GM19240 (cell line): ENCODE data around the gene MMP20.

ENCODE experiments used
- DNase-seq: peaks from one replicate; pipeline ENCODE4 v3.0.0; 2011; ENCODE audit warnings: low spot score; ENCODE audit not compliant: insufficient read length

The MMP20 gene

GRCh38 chr11:102560555-102561011 is 64.5 kb downstream of the MMP20 start:
- DNase-seq, result no peak

GRCh38 chr11:102559839-102560238 is 65.3 kb downstream of the MMP20 start:
- no peak for DNase-seq

GRCh38 chr11:102555091-102555490 is 70.0 kb downstream of the MMP20 start:
- DNase-seq, result no peak

- DNase-seq, result no peak
These were observed 71.3 kb downstream of the MMP20 start for GRCh38 chr11:102553835-102554282.

- DNase-seq, result no peak
These were observed 72.5 kb downstream of the MMP20 start for GRCh38 chr11:102552447-102553194.

GRCh38 chr11:102552020-102552419 is 73.1 kb downstream of the MMP20 start:
- DNase-seq, result no peak

GRCh38 chr11:102551169-102551781 is 73.9 kb downstream of the MMP20 start:
- DNase-seq, result no peak

- DNase-seq, result no peak
These were observed 78.1 kb downstream of the MMP20 start for GRCh38 chr11:102546923-102547471.

GRCh38 chr11:102546427-102546826 is 78.7 kb downstream of the MMP20 start:
- no peak for DNase-seq

GRCh38 chr11:102545701-102546100 is 79.4 kb downstream of the MMP20 start:
- no peak for DNase-seq

- DNase-seq, result no peak
These were observed 80.5 kb downstream of the MMP20 start for GRCh38 chr11:102544594-102544993.

- no peak for DNase-seq
These were observed 85.6 kb downstream of the MMP20 start for GRCh38 chr11:102539567-102539966.

- no peak for DNase-seq
These were observed 86.2 kb downstream of the MMP20 start for GRCh38 chr11:102538932-102539331.

- no peak for DNase-seq
These were observed 90.8 kb downstream of the MMP20 start for GRCh38 chr11:102534261-102534872.

- DNase-seq, result no peak
These were observed 94.6 kb downstream of the MMP20 start, which contains the start of gene MMP7 for GRCh38 chr11:102530558-102530957. TSS of gene MMP7 (minus strand) at chr11:102530747. CDS start at chr11:102530700, 47 bp downstream.

- DNase-seq, result no peak
These were observed 96.5 kb downstream of the MMP20 start for GRCh38 chr11:102528618-102529017.

GRCh38 chr11:102527684-102528083 is 97.4 kb downstream of the MMP20 start:
- DNase-seq, result no peak

- DNase-seq, result no peak
These were observed 98.1 kb downstream of the MMP20 start for GRCh38 chr11:102527041-102527440.
